ENCODE data around the gene RHBDD1. TPM values are rescaled to one million over a fixed set of nuclear protein-coding genes. Genes with fewer than 3 reads are reported as not detected.

Gene RHBDD1
- total and polyA plus RNA-seq, 2 donors (not counting 3 experiments of a cell fraction or from before 2014, with no cell fraction given): 6.8 to 19.4 TPM

DNA sequence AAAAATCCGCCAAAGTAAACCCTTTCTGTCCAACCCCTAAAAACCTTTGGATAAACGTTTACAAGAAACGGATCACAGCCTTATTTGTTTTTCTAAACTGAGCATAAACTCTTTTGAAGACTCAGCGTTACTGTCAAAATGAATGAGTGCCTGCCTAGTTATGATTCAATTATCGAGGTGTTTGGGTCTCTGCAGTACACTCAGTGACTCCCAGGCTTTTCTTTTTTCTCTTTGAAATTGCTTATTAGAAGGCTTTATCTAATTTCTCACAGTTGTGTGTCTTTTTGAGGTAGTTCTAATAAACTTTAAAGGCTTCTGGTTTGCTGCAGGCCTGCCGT, 663 bp downstream of the RHBDD1 start:
- Histone ChIP-seq H3K27me3 (ENCODE audit: control insufficient read depth in 2 of 2, insufficient read depth in 2 of 2, low read length in 2 of 2) (no peaks in the 10 kb centered on the region), H4K20me1 (replicated peaks; ENCODE audit: control insufficient read depth, extremely low read depth, insufficient read depth, low read length) (no peaks in the 10 kb centered on the region), H3K4me2 (ENCODE audit: insufficient read depth, low read length) (peak overlapping the region; percentile 80), H3K9me1 (replicated peaks; ENCODE audit: control insufficient read depth, extremely low read depth, insufficient read depth, low read length) (no peaks in the 10 kb centered on the region), H2AFZ (ENCODE audit: low read depth, low read length) (peak overlapping the region; percentile 86), H3K9me3 (replicated peaks; ENCODE audit: control insufficient read depth, insufficient read depth, low read length) (no peaks in the 10 kb centered on the region), H3K79me2 (ENCODE audit: control insufficient read depth, insufficient read depth, low read length) (peaks cover 2% of the 10 kb centered on the region), H3K27ac (ENCODE audit: insufficient read depth, low read depth, low read length) (peak overlapping the region; percentile 84), H3K9ac (replicated peaks; ENCODE audit: extremely low read depth, insufficient read depth, low read length) (peak overlapping the region; percentile 77), H3K36me3 (ENCODE audit: control insufficient read depth in 2 of 2, extremely low read depth in 1 of 2, insufficient read depth in 2 of 2, low read length in 2 of 2) (no peaks in the 10 kb centered on the region), H3K4me3 (replicated peaks in 1 of 3; ENCODE audit: insufficient read depth in 1 of 3, low read depth in 1 of 3, low read length in 3 of 3) (peak overlapping the region; percentile 74 to 84 (median 82)), H3K4me1 (ENCODE audit: control insufficient read depth, extremely low read depth, insufficient read depth, low read length) (peaks cover 16% of the 10 kb centered on the region)
- ChIA-PET POLR2A (no interaction called here), CTCF (interaction anchor here (0.9 to 1.2 kb wide), 3 partner anchors 25 to 1171 kb away, joined by 3 to 4 read pairs (median 4); no protein-coding TSS in a partner anchor)
- TF ChIP-seq, protein P1, sequence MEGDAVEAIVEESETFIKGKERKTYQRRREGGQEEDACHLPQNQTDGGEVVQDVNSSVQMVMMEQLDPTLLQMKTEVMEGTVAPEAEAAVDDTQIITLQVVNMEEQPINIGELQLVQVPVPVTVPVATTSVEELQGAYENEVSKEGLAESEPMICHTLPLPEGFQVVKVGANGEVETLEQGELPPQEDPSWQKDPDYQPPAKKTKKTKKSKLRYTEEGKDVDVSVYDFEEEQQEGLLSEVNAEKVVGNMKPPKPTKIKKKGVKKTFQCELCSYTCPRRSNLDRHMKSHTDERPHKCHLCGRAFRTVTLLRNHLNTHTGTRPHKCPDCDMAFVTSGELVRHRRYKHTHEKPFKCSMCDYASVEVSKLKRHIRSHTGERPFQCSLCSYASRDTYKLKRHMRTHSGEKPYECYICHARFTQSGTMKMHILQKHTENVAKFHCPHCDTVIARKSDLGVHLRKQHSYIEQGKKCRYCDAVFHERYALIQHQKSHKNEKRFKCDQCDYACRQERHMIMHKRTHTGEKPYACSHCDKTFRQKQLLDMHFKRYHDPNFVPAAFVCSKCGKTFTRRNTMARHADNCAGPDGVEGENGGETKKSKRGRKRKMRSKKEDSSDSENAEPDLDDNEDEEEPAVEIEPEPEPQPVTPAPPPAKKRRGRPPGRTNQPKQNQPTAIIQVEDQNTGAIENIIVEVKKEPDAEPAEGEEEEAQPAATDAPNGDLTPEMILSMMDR (IDR thresholded peaks at IDR 0.05; ENCODE audit: extremely low read depth in 1 of 2, insufficient read depth in 1 of 2, low read depth in 1 of 2, low read length in 2 of 2): no peak
- TF ChIP-seq POLR2A (IDR thresholded peaks at IDR 0.05; ENCODE audit: low read depth, low read length) (no peak), POLR2AphosphoS5 (IDR thresholded peaks at IDR 0.05; ENCODE audit: insufficient read depth, low read depth, low read length) (no peak), GATA2 (IDR thresholded peaks at IDR 0.05; ENCODE audit: insufficient read depth, insufficient read length, low read depth, low read length) (no peak), FOS (IDR thresholded peaks at IDR 0.05; ENCODE audit: borderline replicate concordance, insufficient read depth, low read length) (no peak), JUN (IDR thresholded peaks at IDR 0.05; ENCODE audit: borderline replicate concordance, insufficient read depth, insufficient read length, low read depth) (no peak), EZH2 (IDR thresholded peaks at IDR 0.05; ENCODE audit: borderline replicate concordance, low read depth, low read length, severe bottlenecking) (no peak), MYC (IDR thresholded peaks at IDR 0.05; ENCODE audit: low read depth, low read length) (no peak)
- TF ChIP-seq, protein P2, sequence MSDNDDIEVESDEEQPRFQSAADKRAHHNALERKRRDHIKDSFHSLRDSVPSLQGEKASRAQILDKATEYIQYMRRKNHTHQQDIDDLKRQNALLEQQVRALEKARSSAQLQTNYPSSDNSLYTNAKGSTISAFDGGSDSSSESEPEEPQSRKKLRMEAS (IDR thresholded peaks at IDR 0.05; ENCODE audit: insufficient read depth, insufficient read length): no peak
- intact Hi-C loops (cut with micrococcal nuclease): loop anchor here (1.0 to 5.0 kb wide), 4 partner anchors 45 to 1099 kb away; no protein-coding TSS in a partner anchor
- DNase-seq (ENCODE audit: low read depth, low spot score) (no peak), FAIRE-seq (no peak)
- no TSS peak for BruUV-seq (replicated peaks)
- dilution Hi-C loops (cut with MboI; ENCODE audit: extremely low pct_ligation_motif_present, low sequenced_read_pairs): no loop called here
